Hepatocyte (in vitro differentiated cells): Measurements from ENCODE around the gene VWA2. TPM values are rescaled to one million over a fixed set of nuclear protein-coding genes. Genes with fewer than 3 reads are reported as not detected.

Experiments used
- DNase-seq: peaks from one replicate; pipeline ENCODE4 v3.0.0-alpha.2; 2016; ENCODE audit warnings: low spot score
- H2AFZ ChIP-seq: fragments of 200-600 bp; sonication (generic); 2 replicates; pipeline ENCODE4 v1.6.0; 2016; ENCODE audit warnings: antibody characterized with exemption, mild to moderate bottlenecking
- H3K27ac ChIP-seq: fragments of 200-600 bp; sonication (generic); 2 replicates; pipeline ENCODE4 v1.5.1; 2016; ENCODE audit warnings: mild to moderate bottlenecking
- H3K27me3 ChIP-seq: fragments of 200-600 bp; sonication (generic); 2 replicates; pipeline ENCODE4 v1.6.1; 2016
- H3K36me3 ChIP-seq: fragments of 200-600 bp; sonication (generic); replicated peaks from 2 replicates; pipeline ENCODE4 v1.5.1; 2016; ENCODE audit warnings: low read depth; ENCODE audit not compliant: insufficient read depth
- H3K4me1 ChIP-seq: fragments of 200-600 bp; sonication (generic); 2 replicates; pipeline ENCODE4 v1.5.1; 2016; ENCODE audit warnings: mild to moderate bottlenecking, moderate library complexity; ENCODE audit not compliant: insufficient read depth
- H3K4me2 ChIP-seq: fragments of 200-600 bp; sonication (generic); 2 replicates; pipeline ENCODE4 v1.6.0; 2016
- H3K4me3 ChIP-seq: fragments of 200-600 bp; sonication (generic); 2 replicates; pipeline ENCODE4 v1.5.1; 2016; ENCODE audit warnings: mild to moderate bottlenecking
- H3K79me2 ChIP-seq: fragments of 200-600 bp; sonication (generic); 2 replicates; pipeline ENCODE4 v1.6.0; 2017; ENCODE audit warnings: mild to moderate bottlenecking
- H3K9me2 ChIP-seq: fragments of 200-600 bp; sonication (generic); replicated peaks from 2 replicates; pipeline ENCODE4 v1.6.0; 2017; ENCODE audit warnings: mild to moderate bottlenecking; ENCODE audit not compliant: insufficient read depth
- H3K9me3 ChIP-seq: fragments of 200-600 bp; sonication (generic); 2 replicates; pipeline ENCODE4 v1.5.1; 2016; ENCODE audit warnings: low read depth, mild to moderate bottlenecking
- H4K20me1 ChIP-seq: fragments of 200-600 bp; sonication (generic); 2 replicates; pipeline ENCODE4 v1.6.0; 2016; ENCODE audit warnings: mild to moderate bottlenecking; ENCODE audit not compliant: insufficient read depth, poor library complexity, severe bottlenecking
- CTCF ChIP-seq: fragments of 200-600 bp; sonication (generic); IDR thresholded peaks from 2 replicates; pipeline ENCODE4 v1.5.1; 2016; ENCODE audit warnings: antibody characterized with exemption, mild to moderate bottlenecking; ENCODE audit not compliant: poor library complexity
- EZH2 ChIP-seq: fragments of 200-600 bp; sonication (generic); IDR thresholded peaks from 2 replicates; pipeline ENCODE4 v1.6.1; 2016; ENCODE audit warnings: antibody characterized with exemption, mild to moderate bottlenecking, borderline replicate concordance
- EZH2phosphoT487 ChIP-seq: fragments of 200-600 bp; sonication (generic); IDR thresholded peaks from one replicate; pipeline ENCODE4 v1.6.1; 2018; ENCODE audit warnings: antibody characterized with exemption, mild to moderate bottlenecking, low read depth, moderate library complexity; ENCODE audit not compliant: unreplicated experiment, severe bottlenecking
- WGBS: methylation state at CpG from one replicate; pipeline ENCODE4 v1.1.6; 2016; ENCODE audit warnings: low lambda C conversion rate; ENCODE audit errors: missing lambda C conversion rate; 5-methylcytosine and 5-hydroxymethylcytosine counted together
- polyA plus RNA-seq: library from polyadenylated mRNA; unstranded; fragments of >200 nt; fragmentation: Nextera tagmentation; extraction: Ambion mirVana; gene quantifications from 2 replicates; pipeline ENCODE4 v1.2.1, GENCODE V29; 2016
- total RNA-seq: library from RNA; depleted of rRNA; stranded (reverse); fragments of >200 nt; gene quantifications from 2 replicates; pipeline ENCODE4 v1.2.3, GENCODE V29; 2014

Gene VWA2
- total and polyA plus RNA-seq, 2 experiments from 2014 or later, result 6.3 to 12.3 TPM

- Histone ChIP-seq H3K4me3 (no peak overlapping the region), H3K4me1 (peaks cover 6% of the 10 kb centered on the region), H3K27ac (no peak overlapping the region), H3K9me2 (no peaks in the 10 kb centered on the region), H3K36me3 (no peaks in the 10 kb centered on the region), H3K79me2 (no peaks in the 10 kb centered on the region), H2AFZ (no peak overlapping the region), H4K20me1 (no peaks in the 10 kb centered on the region), H3K9me3 (no peaks in the 10 kb centered on the region), H3K4me2 (no peak overlapping the region), H3K27me3 (no peaks in the 10 kb centered on the region)
- 90% methylated on average over 3 of the region's 7 CpGs for WGBS
- TF ChIP-seq CTCF, result no peak
- TF ChIP-seq EZH2phosphoT487, result no peak
- TF ChIP-seq EZH2, result no peak
- no peak for DNase-seq
Measured at GRCh38 chr10:114252883-114253282, 13.8 kb downstream of the VWA2 start.

- H3K36me3 ChIP-seq, result no peaks in the 10 kb centered on the region
- peaks cover 9% of the 10 kb centered on the region for H3K4me1 ChIP-seq
- no peak overlapping the region for H2AFZ ChIP-seq
- H3K9me3 ChIP-seq, result no peaks in the 10 kb centered on the region
- TF ChIP-seq EZH2phosphoT487 (no peak), EZH2 (no peak), CTCF (no peak)
- no peaks in the 10 kb centered on the region for H4K20me1 ChIP-seq
- no peak for DNase-seq
- H3K4me2 ChIP-seq, result no peak overlapping the region
- no peaks in the 10 kb centered on the region for H3K9me2 ChIP-seq
- H3K27me3 ChIP-seq, result no peaks in the 10 kb centered on the region
- no peaks in the 10 kb centered on the region for H3K79me2 ChIP-seq
- 92% methylated on average over 1 of the region's 1 CpG for WGBS
- H3K27ac ChIP-seq, result no peak overlapping the region
- no peak overlapping the region for H3K4me3 ChIP-seq
Measured at GRCh38 chr10:114255227-114255626, 16.2 kb downstream of the VWA2 start.

GRCh38 chr10:114256008-114256765 lies 17.1 kb downstream of the VWA2 start:
- H3K9me3 ChIP-seq, result no peaks in the 10 kb centered on the region
- H4K20me1 ChIP-seq, result no peaks in the 10 kb centered on the region
- DNase-seq, result no peak
- H3K36me3 ChIP-seq, result no peaks in the 10 kb centered on the region
- H3K79me2 ChIP-seq, result no peaks in the 10 kb centered on the region
- no peak overlapping the region for H3K27ac ChIP-seq
- TF ChIP-seq EZH2phosphoT487, result no peak
- TF ChIP-seq CTCF, result no peak
- TF ChIP-seq EZH2, result no peak
- H2AFZ ChIP-seq, result no peak overlapping the region
- no peaks in the 10 kb centered on the region for H3K27me3 ChIP-seq
- H3K9me2 ChIP-seq, result no peaks in the 10 kb centered on the region
- no peak overlapping the region for H3K4me2 ChIP-seq
- peaks cover 9% of the 10 kb centered on the region for H3K4me1 ChIP-seq
- WGBS, result 79% methylated on average over 12 of the region's 12 CpGs
- H3K4me3 ChIP-seq, result no peak overlapping the region
